Measurements from ENCODE around the gene WARS2.

Gene WARS2

GRCh38 chr1:119080586-119080985, 59.9 kb downstream of the WARS2 start:
- peak; percentile 41 for DNase-seq

DNA sequence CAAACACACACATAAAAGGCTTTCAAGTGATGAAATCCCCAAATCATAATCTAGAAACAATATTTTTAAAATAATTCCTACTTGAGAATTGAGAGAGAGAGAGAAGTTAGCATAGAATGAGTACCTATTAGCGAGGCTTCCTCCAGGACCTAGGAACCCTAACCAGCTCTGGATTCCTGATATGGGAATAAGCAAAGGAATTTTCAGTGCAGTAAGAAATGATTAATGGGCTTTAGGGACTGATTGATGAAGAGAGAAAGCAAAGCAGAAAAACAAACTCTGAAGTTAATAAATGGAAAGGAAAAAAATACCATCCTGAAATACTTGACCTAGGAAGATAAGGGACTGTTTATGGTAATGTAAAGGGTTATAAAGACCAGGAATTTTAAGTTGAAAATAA, 60.6 kb downstream of the WARS2 start:
- no peak for DNase-seq

GRCh38 chr1:119075614-119076013, 64.8 kb downstream of the WARS2 start:
- DNase-seq: no peak

DNA sequence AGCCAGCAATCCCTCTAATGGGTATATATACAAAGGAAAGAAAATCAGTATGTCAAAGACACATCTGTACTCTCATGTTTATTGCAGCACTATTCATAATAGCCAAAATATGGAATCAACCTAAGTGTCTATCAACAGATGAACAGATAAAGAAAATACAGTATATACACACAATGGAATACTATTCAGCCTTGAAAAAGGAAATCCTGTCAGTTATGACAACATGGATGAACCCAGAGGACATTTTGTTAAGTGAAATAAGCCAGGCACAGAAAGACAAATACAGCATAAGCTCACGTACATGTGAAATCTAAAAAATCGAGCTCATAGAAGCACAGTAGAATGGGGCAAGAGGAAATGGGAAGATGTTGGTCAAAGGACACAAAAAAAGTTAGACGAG, 69.1 kb downstream of the WARS2 start:
- no peak for DNase-seq

- DNase-seq: no peak
These were observed 70.8 kb downstream of the WARS2 start for GRCh38 chr1:119069682-119070081.

DNA sequence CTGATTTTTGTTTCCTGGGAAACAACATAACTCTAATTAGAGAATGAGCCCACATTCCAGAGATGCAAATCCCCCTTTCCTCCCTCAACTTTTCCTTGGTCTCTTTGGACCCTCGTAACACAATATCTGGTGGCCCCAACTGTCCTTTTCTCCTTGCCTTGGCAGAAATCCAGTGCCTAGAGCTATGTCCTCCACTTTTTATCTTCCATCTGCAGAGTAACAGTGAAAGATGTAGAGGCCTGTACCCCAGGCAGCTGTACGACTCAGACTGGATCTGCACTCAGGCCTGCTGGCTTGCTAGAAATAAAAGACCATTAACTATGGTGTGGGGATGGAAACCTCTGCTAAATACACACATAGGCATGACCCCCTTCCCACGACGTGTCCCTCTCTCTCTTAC, 72.0 kb downstream of the WARS2 start:
- no peak for DNase-seq

DNA sequence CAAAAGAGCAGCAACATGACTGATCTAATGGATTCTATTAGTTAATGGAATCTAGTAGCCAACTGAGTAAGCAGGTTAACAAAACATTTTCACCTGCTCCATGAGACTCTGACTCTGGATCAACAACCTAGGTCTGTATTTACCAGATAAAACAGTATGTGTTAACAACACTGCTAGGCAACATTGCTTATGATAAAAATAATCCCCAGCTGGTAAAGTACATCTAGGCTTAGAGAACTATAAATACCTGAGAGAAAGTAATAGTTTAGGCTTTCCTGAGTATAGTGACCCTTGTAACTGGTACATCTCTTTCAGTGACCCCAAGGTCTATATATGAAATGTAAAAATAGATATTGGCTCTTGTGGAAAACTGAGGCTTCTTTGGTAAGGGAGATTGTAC, 78.8 kb downstream of the WARS2 start:
- no peak for DNase-seq

GRCh38 chr1:119055568-119055967, 84.9 kb downstream of the WARS2 start:
- no peak for DNase-seq

DNA sequence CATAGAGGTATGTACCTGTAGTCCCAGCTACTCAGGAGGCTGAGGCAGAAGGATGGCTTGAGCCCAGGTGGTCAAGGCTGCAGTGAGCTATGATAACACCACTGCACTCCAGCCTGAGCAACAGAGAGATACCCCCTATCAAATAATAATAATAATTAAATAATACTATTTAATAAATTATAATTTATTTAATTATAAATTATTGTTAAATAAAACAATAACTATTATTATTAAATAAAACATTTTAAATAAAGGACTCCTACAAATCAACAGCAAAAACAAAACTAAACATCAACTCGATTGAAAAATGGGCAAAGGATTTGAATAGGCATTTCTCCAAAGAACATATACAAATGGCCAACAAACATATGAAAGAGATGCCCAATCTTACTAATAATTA, 86.5 kb downstream of the WARS2 start:
- DNase-seq: no peak

DNA sequence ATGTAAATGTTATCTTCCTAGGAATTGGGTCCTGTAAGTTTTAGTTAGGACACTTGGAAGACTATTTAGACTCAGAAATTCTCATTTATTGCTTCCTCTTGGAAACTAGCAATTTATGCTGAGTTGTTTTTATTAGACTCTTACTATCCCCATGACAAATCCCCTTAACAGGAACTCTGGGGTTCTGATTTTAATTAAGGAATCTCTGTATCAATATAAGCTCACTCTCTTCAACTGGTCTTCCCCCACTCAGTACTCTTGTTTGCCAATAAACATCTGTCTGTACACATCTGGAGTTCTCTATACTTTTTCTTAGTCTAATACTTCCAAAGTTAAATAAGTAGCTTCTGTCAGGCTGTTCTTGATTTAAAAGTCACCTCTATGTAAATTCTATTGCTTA, 88.2 kb downstream of the WARS2 start:
- DNase-seq: no peak

GRCh38 chr1:119048624-119049404, 91.6 kb downstream of the WARS2 start:
- DNase-seq: no peak

DNA sequence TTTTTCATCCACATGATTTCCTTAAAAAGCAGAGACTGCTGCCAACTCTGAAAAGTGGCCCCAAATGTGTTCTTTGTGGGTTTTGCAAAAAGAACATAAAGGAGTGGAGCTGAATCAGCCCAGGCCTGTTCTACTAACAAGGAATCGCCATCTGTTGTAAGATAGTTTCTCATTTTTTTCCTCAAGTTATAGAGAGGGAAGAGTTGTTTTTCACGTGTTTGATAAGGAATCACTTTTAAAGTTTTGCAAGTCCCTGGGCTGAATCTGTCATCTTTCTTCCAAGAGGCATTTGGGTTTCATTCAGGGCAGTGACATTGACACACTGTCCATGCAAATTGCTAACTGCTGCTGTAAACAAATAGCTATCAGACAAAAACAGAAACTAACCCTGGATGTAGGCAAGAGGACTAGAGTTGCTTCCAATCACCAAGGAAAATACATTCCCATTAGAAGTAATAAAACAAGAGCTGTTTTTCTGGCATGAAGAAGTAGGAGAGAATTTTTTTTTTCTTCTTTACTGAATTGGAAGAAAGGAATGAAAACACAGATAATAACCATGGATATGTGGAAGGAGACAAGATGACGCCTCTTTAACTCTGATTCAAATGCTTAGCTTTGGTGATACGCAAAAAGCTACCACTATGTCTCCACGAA, 93.5 kb downstream of the WARS2 start:
- no peak for DNase-seq

- DNase-seq: no peak
These were observed 94.0 kb downstream of the WARS2 start for GRCh38 chr1:119046429-119046784.

GRCh38 chr1:119045096-119045746, 95.2 kb downstream of the WARS2 start:
- DNase-seq: no peak

DNA sequence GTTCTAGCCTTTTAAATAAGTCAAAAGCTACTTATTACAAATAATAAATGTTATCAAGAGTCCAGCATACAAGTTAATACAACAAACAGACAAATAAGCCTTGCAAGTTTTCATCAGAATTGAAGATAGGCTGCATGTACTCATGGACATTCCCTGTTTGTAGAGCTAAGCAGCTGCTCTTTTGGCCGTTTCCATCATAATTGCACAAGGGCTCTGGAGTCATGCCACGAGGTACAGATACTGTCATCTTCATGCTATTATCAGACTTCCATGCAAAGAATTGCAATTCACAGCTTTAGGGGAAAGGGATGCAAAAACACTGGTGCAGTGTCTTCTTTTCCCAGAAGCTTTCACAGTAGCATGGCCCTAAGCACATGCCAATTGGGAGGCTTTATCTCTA, 99.5 kb downstream of the WARS2 start:
- DNase-seq: no peak

GRCh38 chr1:119040489-119040888, 100.0 kb downstream of the WARS2 start:
- DNase-seq: no peak

DNA sequence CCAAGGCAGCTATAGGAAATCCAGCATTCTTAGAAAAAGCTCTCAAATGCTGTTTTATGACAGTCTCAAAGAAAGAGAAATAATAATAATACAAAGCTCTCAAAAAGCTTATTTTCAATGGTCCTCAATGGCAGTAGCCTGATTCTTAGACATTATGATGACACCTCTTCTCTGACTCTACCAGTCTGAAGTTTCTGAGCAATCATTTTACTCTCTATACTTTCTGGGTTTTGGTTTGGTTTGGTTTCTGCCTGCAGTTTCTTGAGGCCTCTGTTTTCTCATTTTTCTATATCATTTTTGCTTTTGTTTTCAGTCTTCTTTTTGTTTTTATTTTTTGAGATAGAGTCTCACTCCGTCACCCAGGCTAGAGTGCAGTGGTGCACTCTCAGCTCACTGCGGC, 102.1 kb downstream of the WARS2 start:
- no peak for DNase-seq

DNA sequence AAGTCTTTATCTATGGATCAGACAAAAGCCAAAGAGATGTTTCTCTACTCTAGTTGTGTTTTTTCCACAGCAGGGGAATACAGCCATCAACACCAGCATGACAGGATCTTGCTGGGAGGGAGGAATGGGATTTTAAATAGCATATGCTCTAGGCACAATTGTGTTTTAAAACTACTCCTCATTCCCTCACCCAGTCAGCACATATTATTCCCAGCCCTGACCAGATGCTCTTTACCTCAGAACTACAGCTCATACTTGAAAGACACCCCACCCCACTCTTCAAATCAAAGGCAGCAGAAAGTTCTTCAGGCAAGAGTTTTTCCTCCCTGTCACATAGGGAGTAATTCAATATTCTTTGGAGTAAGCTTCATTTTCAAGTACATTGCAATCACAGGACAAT, 106.1 kb downstream of the WARS2 start:
- no peak for DNase-seq

- DNase-seq: no peak
These were observed 107.5 kb downstream of the WARS2 start for GRCh38 chr1:119032986-119033385.

- DNase-seq: no peak
These were observed 112.7 kb downstream of the WARS2 start for GRCh38 chr1:119027759-119028158.

DNA sequence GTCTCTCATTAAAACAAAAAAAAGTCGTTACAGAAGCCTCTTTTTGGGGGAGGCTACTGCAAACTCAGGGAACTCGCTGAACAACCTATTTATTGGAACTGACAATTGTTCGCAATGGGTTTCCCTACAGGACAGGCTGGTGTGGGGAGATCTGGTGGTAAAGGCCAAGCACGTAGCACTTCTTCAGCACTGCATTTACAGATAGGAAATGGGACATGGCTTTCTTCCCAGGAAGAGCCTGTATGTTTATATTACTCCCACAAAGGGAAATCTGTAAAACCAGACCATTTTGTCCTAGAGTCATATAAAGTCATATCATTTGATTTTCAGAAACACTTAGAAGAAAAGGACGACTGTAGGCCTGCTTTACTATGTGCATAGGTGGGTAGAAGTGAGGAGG, 113.5 kb downstream of the WARS2 start:
- DNase-seq: no peak

- DNase-seq: no peak
These were observed 124.9 kb downstream of the WARS2 start for GRCh38 chr1:119015547-119015946.

DNA sequence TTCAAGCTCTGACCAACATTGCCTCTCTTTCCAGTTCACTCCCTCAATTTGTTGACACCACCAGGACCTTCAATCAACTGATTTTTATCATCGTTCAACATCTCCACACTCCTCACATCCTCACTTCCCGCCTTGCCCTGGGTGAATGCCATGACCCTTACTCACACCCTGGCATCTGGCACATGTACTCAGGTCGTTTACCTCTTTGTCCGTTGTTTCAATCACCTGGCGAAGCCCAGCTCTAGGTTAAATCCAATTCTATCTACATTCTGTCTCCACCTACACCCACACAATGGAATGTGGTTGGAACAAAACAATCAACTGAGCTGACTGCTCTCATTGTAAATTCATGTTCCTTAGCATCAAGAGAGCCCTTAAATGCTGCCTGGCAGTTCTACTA, 128.1 kb downstream of the WARS2 start:
- no peak for DNase-seq

DNA sequence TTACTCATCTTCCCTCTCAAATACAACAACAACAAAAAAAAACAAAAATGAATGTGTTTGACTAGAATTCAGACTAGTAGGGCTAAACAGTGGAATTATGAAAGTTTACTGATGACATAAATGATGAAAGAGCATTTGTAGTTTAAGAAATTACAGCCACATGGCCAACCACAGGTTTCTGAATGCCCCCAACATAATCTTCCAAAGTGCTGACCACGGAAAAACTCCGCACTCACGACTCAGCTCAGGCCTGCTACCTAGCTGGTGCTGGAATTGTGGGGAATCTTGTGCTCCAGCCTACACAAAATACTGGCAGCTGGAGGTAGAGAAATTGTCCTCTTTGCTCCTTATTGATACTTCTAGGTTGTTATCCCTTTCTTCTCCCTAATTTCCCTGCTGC, 128.7 kb downstream of the WARS2 start:
- no peak for DNase-seq

Measured in amniotic stem cell (primary cell).